ENCODE data around the gene GLCE. TPM values are rescaled to one million over a fixed set of nuclear protein-coding genes. Genes with fewer than 3 reads are reported as not detected.

GLCE gene
- polyA plus RNA-seq, 6 donors from 2014 or later: 5.1 to 8.9 (median 6.7) TPM

DNA sequence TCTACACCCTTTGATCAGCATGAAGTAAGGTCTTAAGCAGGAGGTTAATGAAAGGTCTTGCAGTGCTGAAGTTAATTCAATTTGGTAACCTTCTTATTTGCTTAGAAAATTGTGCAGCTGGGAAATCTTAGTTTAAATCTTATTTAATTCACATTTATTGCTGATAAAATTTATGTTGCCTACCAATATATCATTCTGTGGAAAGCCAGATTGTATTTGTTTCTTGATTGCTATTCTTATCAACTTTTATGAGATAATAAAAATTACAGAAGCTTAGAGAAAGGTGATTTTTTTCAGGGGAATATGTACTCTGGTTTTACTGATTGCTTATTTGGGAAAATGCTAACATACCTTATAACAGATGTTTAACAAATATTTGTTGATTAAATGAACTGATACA is 74.2 kb downstream of the GLCE start:
- H3K9me3 Mint-ChIP-seq: peaks cover 0 to 8% (median 4%) of the 10 kb centered on the region in 7 donors
- ATAC-seq (ENCODE audit: low read depth in 2 of 2) (no peak), DNase-seq (no peak)
- H3K27ac Mint-ChIP-seq: no peak overlapping the region
- peaks cover 0 to 8% of the 10 kb centered on the region in 2 donors for H3K36me3 Mint-ChIP-seq
- H3K27me3 Mint-ChIP-seq: no peaks in the 10 kb centered on the region
- no peak overlapping the region for H3K4me3 Mint-ChIP-seq
- no peaks in the 10 kb centered on the region for H3K4me1 Mint-ChIP-seq

DNA sequence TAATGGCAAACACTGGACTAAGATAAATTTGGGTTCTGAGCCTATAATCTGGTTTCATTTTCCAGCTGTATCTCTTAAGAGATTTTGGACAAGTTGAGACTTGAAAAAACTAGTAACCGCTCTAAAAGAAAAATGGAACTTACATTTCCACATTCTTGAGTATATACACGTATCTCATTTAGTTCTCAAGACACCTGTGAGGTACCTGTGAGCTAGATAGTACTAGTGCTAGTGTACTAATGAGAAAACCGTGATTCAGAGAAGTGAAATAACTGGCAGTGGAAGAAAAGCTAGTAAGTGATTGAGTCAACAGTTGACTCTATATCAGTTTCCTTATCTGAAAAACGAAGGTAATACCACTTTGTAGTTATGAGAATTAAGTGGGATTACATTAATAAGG is 76.1 kb downstream of the GLCE start:
- no peak for DNase-seq
- Mint-ChIP-seq H3K36me3 (peaks cover 0 to 8% of the 10 kb centered on the region in 2 donors), H3K4me3 (no peak overlapping the region), H3K27me3 (no peaks in the 10 kb centered on the region), H3K4me1 (no peaks in the 10 kb centered on the region), H3K27ac (no peak overlapping the region), H3K9me3 (peaks cover 0 to 8% (median 4%) of the 10 kb centered on the region in 7 donors)
- ATAC-seq (ENCODE audit: low read depth in 2 of 2): no peak

DNA sequence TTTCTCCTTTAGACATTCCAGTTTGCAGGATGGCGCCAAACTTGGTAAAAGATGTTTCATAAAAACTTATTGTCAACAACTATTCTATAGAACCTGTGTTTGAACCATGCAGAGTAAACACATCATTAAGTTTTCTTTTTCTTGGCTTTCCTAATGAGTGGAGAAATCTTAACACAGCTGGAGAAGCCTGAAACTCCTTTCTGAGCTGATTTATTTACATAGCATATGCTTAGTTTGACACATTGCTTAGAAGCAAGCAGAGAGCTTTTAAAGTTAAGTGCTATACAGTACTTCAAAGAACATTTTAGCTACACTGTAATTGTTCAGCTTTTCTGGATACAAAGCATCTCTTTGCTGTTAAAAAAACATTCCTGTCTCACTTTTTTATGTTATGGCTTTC is 77.3 kb downstream of the GLCE start:
- no peaks in the 10 kb centered on the region for H3K27me3 Mint-ChIP-seq
- no peak for ATAC-seq (ENCODE audit: low read depth in 2 of 2)

GRCh38 chr15:69244798-69245197 is 84.4 kb downstream of the GLCE start:
- ATAC-seq (ENCODE audit: low read depth in 2 of 2): no peak
- H3K9me3 Mint-ChIP-seq: peaks cover 0 to 2% (median 0%) of the 10 kb centered on the region in 7 donors

More for the DNA sequence above, 77.3 kb downstream of the GLCE start:
- Mint-ChIP-seq H3K9me3 (peaks cover 0 to 8% (median 4%) of the 10 kb centered on the region in 7 donors), H3K4me3 (no peak overlapping the region), H3K4me1 (no peaks in the 10 kb centered on the region), H3K27ac (no peak overlapping the region), H3K36me3 (peaks cover 0 to 8% of the 10 kb centered on the region in 2 donors)
- no peak for DNase-seq

GRCh38 chr15:69253156-69253555 is 92.7 kb downstream of the GLCE start:
- ATAC-seq (ENCODE audit: low read depth in 2 of 2) (no peak), DNase-seq (no peak)
- H3K4me3 Mint-ChIP-seq: no peak overlapping the region
- no peaks in the 10 kb centered on the region for H3K27me3 Mint-ChIP-seq
- H3K36me3 Mint-ChIP-seq: peaks cover 0 to 9% of the 10 kb centered on the region in 2 donors
- H3K9me3 Mint-ChIP-seq: no peaks in the 10 kb centered on the region
- H3K27ac Mint-ChIP-seq: no peak overlapping the region
- no peaks in the 10 kb centered on the region for H3K4me1 Mint-ChIP-seq

More at GRCh38 chr15:69244798-69245197, 84.4 kb downstream of the GLCE start:
- H3K36me3 Mint-ChIP-seq: no peaks in the 10 kb centered on the region
- H3K27me3 Mint-ChIP-seq: no peaks in the 10 kb centered on the region
- H3K27ac Mint-ChIP-seq: no peak overlapping the region
- DNase-seq: no peak
- H3K4me3 Mint-ChIP-seq: no peak overlapping the region
- H3K4me1 Mint-ChIP-seq: no peaks in the 10 kb centered on the region

GRCh38 chr15:69265347-69265955 is 105.0 kb downstream of the GLCE start:
- Mint-ChIP-seq H3K27ac (no peak overlapping the region), H3K9me3 (no peaks in the 10 kb centered on the region), H3K36me3 (no peaks in the 10 kb centered on the region), H3K27me3 (no peaks in the 10 kb centered on the region), H3K4me3 (no peak overlapping the region), H3K4me1 (no peaks in the 10 kb centered on the region)
- DNase-seq: no peak
- ATAC-seq (ENCODE audit: low read depth in 2 of 2): no peak

- Mint-ChIP-seq H3K36me3 (no peaks in the 10 kb centered on the region), H3K4me3 (no peak overlapping the region), H3K27ac (no peak overlapping the region), H3K4me1 (peaks cover 0 to 3% (median 0%) of the 10 kb centered on the region in 3 donors), H3K9me3 (no peaks in the 10 kb centered on the region), H3K27me3 (peaks cover 0 to 3% (median 0%) of the 10 kb centered on the region in 3 donors)
- DNase-seq (no peak), ATAC-seq (ENCODE audit: low read depth in 2 of 2) (no peak)
Observed at GRCh38 chr15:69271217-69271616, 110.8 kb downstream of the GLCE start.

DNA sequence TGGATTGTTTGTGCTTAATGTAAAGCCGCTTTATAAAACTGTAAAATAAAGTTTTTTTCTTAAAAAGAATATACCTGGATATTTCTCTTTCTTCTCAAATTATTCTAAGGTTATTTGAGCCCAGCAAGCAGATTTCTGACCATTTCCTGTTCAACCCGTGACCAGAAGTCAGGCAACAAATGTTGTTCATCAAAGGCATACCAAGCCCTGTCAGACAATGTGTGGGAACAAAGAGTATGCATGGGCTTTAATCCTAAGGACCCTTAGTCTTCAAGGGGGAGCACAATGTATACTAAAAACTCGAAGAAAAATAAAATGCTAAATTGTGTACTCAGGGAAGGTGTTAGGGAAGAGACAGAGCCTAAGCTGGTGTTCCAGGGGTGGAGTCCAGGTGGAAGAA is 111.7 kb downstream of the GLCE start:
- Mint-ChIP-seq H3K27me3 (peaks cover 0 to 3% (median 0%) of the 10 kb centered on the region in 3 donors), H3K27ac (no peak overlapping the region), H3K4me3 (no peak overlapping the region), H3K4me1 (peaks cover 0 to 3% (median 0%) of the 10 kb centered on the region in 3 donors), H3K9me3 (no peaks in the 10 kb centered on the region), H3K36me3 (no peaks in the 10 kb centered on the region)
- DNase-seq (no peak), ATAC-seq (ENCODE audit: low read depth in 2 of 2) (no peak)

DNA sequence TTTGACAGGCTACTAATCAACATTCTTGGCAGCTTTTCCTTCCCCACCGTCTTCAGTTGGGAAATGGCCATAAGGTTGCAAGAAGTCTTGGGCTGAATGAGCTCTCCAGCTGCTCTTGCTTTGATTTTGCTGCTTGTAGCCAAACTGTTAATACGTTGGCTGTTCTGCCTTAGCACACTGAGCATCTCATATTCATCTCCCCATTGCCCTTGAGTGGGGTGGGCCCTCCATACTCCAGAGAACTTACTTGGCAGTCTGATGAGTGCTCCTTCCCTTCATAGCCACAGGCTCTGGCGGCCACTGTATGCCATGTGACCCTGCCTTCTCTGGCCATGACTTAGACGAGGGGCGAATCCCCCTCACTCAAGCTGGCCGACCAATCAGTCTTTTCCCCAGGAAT is 112.5 kb downstream of the GLCE start:
- peaks cover 0 to 3% (median 0%) of the 10 kb centered on the region in 3 donors for H3K4me1 Mint-ChIP-seq
- H3K27ac Mint-ChIP-seq: peak overlapping the region in 1 of 6 donors; percentile 22
- no peak for DNase-seq
- H3K27me3 Mint-ChIP-seq: peaks cover 0 to 3% (median 0%) of the 10 kb centered on the region in 3 donors
- H3K9me3 Mint-ChIP-seq: no peaks in the 10 kb centered on the region
- no peak for ATAC-seq (ENCODE audit: low read depth in 2 of 2)
- H3K4me3 Mint-ChIP-seq: no peak overlapping the region
- H3K36me3 Mint-ChIP-seq: no peaks in the 10 kb centered on the region

DNA sequence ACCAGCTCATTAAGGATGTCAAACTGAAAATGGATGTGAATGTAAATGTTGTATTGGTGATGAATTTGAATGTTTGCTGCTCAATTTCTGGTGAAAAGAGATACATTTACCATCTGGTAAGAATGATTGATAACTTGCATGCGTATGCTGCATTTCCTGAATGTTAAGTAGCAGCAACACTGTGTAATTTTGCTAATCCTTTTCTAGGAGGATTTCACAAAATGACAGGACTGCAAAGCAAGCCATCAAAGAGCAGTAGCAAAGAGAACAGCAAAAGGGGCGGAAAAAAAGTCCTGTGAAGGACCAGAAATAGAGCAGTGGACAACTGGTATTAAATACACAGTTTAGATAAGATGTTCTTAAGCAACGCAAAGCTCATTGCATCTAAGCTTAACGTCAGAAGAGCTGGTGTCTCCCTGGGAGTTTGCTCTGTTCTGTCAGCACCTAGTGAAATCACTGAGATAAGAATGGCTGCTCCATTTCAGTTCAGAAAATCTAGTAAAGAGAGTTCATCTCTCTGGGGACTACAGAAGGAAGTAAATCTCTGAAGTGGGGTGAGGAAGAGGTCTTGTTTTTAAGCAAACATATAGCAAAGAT is 114.7 kb downstream of the GLCE start:
- peaks cover 0 to 3% (median 0%) of the 10 kb centered on the region in 3 donors for H3K4me1 Mint-ChIP-seq
- no peak overlapping the region for H3K27ac Mint-ChIP-seq
- DNase-seq (no peak), ATAC-seq (ENCODE audit: low read depth in 2 of 2) (no peak)
- H3K4me3 Mint-ChIP-seq: no peak overlapping the region
- peaks cover 0 to 4% (median 3%) of the 10 kb centered on the region in 3 donors for H3K27me3 Mint-ChIP-seq
- H3K9me3 Mint-ChIP-seq: peaks cover 0 to 1% (median 0%) of the 10 kb centered on the region in 7 donors
- no peaks in the 10 kb centered on the region for H3K36me3 Mint-ChIP-seq

DNA sequence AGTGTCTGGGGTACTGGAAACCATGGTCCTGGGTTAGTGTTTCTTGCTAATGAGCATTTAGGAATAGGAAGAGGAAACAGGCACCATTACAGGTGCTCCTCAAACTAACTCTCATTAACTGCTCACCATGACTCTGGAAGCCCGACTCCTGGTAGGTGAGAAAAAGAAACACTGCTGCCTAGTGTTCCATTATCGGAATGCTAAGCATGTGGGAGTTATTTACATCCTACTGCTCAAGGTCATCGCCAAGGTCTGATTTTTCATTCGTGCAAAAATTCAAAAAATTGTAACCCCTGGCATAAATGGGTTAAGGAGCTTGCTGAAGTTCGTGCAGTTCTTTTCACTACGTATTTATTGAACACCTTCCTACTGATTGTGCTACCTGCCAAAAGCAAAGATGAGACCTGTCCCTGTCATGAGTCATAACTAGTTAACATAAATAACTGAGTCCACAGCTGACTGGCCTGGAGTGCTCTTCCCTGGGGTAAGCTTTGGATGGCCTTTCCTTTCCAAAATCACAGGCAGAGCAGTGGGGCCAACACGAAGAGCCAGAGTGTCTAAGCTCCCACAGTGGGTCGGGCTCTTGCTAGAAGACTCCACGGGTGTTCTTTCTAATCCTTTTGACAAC is 115.6 kb downstream of the GLCE start:
- DNase-seq (no peak), ATAC-seq (ENCODE audit: low read depth in 2 of 2) (no peak)
- H3K27ac Mint-ChIP-seq: no peak overlapping the region
- H3K4me3 Mint-ChIP-seq: no peak overlapping the region
- H3K27me3 Mint-ChIP-seq: peaks cover 0 to 4% (median 3%) of the 10 kb centered on the region in 3 donors
- H3K4me1 Mint-ChIP-seq: peaks cover 0 to 3% (median 0%) of the 10 kb centered on the region in 3 donors
- peaks cover 0 to 1% (median 0%) of the 10 kb centered on the region in 7 donors for H3K9me3 Mint-ChIP-seq
- no peaks in the 10 kb centered on the region for H3K36me3 Mint-ChIP-seq

GRCh38 chr15:69277316-69277715 is 116.9 kb downstream of the GLCE start:
- no peaks in the 10 kb centered on the region for H3K36me3 Mint-ChIP-seq
- ATAC-seq (ENCODE audit: low read depth in 2 of 2): no peak
- peaks cover 0 to 1% (median 0%) of the 10 kb centered on the region in 7 donors for H3K9me3 Mint-ChIP-seq
- no peak overlapping the region for H3K27ac Mint-ChIP-seq
- H3K4me3 Mint-ChIP-seq: no peak overlapping the region
- H3K4me1 Mint-ChIP-seq: peaks cover 0 to 3% (median 0%) of the 10 kb centered on the region in 3 donors
- H3K27me3 Mint-ChIP-seq: peaks cover 3 to 11% (median 9%) of the 10 kb centered on the region in 3 donors
- no peak for DNase-seq

DNA sequence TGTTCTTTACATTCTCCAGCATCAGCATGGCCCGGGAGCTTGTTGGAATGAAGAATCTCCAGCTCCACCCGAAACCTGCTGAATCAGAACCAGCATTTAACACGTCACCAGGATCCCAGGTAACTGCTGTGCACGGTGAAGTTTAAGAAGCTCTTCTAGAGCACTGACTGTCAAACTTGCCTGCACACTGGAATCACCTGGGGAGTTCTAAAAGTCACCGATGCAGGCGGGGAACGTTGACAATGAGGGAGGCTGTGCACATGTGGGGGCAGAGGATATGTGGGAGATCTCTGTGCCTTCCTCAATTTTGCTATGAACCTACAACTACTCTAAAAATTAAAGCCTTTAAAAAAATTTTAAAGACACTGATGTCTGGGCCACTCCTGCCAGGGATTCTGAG is 119.2 kb downstream of the GLCE start:
- Mint-ChIP-seq H3K9me3 (peaks cover 0 to 1% (median 0%) of the 10 kb centered on the region in 7 donors), H3K36me3 (no peaks in the 10 kb centered on the region), H3K27ac (peak overlapping the region in 1 of 6 donors; percentile 30), H3K4me1 (peaks cover 0 to 3% (median 0%) of the 10 kb centered on the region in 3 donors), H3K27me3 (peaks cover 3 to 15% (median 13%) of the 10 kb centered on the region in 3 donors), H3K4me3 (no peak overlapping the region)
- ATAC-seq (ENCODE audit: low read depth in 2 of 2) (no peak), DNase-seq (no peak)

- H3K36me3 Mint-ChIP-seq: no peaks in the 10 kb centered on the region
- no peaks in the 10 kb centered on the region for H3K4me1 Mint-ChIP-seq
- no peak overlapping the region for H3K4me3 Mint-ChIP-seq
Observed at GRCh38 chr15:69280783-69281182, 120.3 kb downstream of the GLCE start.

More at GRCh38 chr15:69280783-69281182, 120.3 kb downstream of the GLCE start:
- H3K27me3 Mint-ChIP-seq: peaks cover 0 to 15% (median 13%) of the 10 kb centered on the region in 3 donors
- DNase-seq (no peak), ATAC-seq (ENCODE audit: low read depth in 2 of 2) (no peak)
- no peak overlapping the region for H3K27ac Mint-ChIP-seq
- H3K9me3 Mint-ChIP-seq: peaks cover 0 to 1% (median 0%) of the 10 kb centered on the region in 7 donors

Data from naive B cell (primary cell).